NCI-H460 (cell line): ENCODE measurements around the gene ZFHX3. TPM values are rescaled to one million over a fixed set of nuclear protein-coding genes. Genes with fewer than 3 reads are reported as not detected.
"Not testable (repeated sequence)": the region's sequence is repeated elsewhere in the genome, so short reads cannot be mapped to it uniquely, and the experiment has no call there.

Experiments
- DNase-seq: peaks from one replicate; pipeline ENCODE4 v3.0.0-alpha.2; 2016; ENCODE audit warnings: low read depth; ENCODE audit errors: extremely low read depth
- total RNA-seq: library from RNA; depleted of rRNA; stranded (reverse); fragments of >200 nt; shearing (Covaris generic); gene quantifications from 2 replicates; pipeline ENCODE4 v1.2.3, GENCODE V29; 2014

The ZFHX3 gene
- total RNA-seq, 1 experiment from 2014 or later, result 5.5 TPM

DNA sequence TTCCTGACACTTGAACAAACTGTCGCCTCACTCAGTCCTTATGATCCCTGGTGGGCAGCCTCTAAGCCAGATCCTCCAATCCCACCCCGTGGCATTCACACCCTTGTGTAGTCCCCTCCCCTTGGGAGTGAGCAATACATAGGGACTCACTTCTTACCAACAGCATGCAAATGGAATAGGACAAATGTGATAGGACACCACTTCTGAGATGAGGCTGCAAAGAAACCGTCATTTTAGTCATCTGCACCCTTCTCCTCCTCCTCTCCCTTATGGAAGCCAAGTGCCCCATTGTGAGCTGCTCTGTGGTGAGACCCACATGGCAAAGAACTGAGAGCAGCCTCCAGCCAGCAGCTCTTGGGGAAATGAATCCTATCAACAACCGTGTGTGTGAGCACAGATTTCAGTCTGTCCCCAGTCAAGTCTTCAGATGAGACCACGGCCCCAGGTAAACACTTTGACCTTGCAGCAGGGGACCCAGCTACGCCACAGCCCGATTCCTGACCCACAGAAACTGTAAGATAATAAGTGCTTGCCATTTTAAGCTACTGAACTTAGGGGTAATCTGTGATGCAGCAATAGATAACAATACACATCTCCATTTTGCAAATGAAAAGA, 46.9 kb downstream of the ZFHX3 start:
- DNase-seq, result no peak

DNA sequence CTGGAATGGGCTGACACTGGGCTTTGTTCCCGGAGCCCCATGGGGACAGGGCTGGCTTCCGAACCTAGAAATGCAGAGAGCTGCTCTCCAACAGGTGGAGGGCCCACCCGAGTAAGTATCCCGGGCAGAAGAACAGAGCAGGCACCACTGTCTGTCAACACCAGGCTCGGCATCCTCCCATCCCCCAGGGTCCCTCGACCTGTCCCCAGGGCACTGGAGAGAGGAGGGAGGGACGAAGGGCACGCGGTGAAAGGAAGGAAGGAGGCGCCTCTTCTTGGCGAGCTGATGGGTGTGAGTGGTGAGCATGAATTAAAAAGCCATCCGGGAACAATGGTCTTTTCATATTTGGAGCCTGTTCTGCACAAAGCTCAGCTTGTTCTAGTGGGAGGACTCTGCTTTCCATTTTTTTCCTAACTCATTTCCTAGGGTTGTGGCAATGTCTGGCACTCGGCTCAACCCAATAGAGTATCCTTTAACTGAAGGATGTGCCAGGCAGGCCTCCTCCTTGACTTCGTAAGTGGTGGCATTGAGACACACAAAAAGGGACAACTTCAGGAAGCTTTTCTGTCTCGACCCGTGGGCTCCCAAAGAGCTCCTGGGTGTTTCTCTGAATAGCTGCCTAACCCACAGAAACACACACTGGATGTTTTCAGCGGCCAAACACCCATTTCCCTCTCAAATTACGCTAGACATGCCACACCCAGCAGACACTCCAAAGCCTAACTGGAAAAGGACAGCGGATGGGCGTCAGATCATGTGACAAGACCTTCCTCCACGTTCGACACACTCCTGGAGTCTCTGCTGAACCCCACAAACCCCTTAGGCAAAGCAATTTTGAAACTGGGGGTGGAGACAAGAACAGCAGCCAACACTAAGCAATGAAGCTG, 47.7 kb downstream of the ZFHX3 start:
- DNase-seq, result no peak

DNA sequence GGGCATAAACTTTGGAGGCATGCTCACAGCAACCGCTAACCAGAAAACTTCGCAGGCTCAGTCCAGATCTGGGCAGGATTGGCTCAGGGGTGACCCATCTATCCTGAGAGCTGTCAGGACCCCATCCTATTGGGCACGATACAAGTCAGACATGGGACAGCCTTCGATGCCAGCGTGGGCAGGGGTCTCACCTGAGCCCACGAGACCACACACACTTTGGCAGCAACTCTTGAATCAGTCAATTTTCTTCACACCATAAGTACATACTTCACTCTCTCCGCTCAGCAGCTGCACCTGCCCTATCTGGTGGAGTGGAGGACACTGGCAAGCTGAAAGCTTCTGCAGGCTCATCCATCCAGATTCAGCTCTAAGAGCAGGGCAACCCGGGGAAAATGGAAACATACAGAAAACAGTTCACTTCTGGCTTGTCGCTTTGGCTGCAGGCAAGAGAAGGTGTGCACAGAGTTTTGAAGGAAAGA, 48.3 kb downstream of the ZFHX3 start:
- DNase-seq, result no peak

DNA sequence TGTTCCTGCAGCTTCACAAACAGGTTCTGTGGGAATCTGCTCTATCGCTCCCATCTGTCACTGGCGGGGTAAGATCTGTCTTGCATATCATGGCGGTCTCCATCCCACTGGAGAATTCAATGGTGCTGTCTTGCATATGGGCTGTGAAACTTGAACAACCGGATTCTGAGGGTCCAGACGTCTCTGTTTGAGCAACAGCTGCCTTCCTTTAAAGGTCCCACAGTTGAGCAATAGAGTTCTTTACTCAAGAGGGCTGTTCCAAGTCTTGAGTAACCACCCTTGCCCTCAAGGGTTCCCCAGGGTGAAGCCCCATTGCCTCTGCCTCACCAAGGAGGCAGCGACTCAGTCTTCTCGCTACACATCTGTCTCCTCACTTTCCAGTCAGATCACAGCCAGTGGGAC, 50.8 kb downstream of the ZFHX3 start:
- no peak for DNase-seq

DNA sequence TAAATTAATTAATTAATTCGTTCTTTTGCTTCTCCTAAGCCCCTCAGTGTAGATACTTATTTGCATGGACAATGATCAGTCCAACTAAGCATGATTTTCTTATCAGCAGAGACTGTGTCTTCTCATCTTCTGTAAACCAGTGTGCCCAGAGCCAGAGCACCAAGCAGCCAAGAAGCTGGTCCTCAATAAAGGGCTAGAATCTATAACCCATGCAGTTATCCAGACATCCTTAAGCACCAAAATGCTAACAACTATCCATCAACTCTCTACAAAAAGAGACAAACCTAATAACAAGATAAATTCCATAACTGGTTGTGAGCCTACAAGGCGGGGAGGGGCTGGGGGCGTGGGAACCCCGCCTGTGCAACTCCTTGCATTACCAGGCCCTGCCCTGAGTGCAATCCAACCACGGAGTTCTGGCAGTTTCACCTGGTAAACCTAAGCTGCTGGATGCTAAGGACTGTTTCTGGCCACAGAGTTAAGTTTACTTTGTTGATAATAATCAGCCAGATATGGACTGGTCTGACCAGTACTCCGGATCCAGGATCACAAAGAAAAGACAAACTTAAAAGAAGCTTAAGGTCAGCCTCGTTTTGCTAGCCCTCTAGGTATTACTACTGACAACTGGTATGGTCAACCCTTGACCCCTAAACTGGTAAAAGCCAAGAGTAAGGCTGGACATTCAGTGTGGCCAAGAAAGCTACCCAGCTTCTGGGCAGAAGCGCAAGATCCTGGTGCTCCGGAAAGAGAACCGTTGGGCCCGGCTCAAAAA, 51.5 kb downstream of the ZFHX3 start:
- no peak for DNase-seq

DNA sequence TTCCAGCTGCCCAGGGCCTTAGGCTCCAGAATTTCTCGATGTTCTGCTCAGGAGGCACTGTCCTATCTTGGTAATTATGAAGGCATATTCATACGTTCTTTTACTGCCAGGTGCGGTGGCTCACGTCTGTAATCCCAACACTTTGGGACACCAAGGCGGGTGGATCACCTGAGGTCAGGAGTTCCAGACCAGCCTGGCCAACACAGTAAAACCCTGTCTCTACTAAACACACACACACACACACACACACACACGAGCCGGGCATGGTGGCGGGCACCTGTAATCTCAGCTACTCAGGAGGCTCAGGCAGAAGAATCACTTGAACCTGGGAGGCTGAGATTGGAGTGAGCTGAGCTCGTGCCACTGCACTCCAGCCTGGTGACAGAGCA, 52.1 kb downstream of the ZFHX3 start:
- not testable (repeated sequence) for DNase-seq

DNA sequence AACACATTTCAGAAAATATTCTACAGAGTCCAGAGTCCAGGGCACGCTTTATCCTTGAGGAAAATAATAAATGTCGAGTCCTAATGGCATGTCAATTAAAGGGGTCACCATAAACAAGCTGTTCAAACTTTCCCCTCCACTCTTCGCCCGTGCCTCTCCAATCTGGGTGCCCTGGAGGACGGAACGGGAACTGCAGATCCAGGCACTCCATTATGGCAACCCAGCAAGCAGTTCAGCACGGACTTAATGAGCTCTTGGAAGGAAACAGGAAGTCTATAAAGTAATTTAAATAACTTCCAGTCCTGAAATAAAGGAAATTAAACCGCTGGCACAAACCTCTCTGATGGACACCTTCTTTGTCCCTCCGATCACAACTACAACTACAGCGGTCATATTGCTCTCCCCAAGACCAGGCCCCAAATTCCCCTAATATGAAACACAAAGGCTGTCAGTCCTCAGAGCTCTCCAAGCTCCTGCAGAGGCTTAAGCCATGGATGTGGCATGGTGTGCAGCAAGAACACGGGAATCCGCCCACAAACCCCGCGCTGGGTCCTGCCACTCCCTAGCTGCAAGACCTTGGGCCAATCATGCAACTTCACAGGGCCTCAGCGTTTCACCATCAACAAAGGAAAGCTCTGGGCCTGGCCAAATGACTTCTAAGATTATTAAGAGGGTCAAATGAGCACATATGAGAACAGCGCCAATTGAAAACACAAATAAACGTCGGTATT, 52.6 kb downstream of the ZFHX3 start:
- no peak for DNase-seq

DNA sequence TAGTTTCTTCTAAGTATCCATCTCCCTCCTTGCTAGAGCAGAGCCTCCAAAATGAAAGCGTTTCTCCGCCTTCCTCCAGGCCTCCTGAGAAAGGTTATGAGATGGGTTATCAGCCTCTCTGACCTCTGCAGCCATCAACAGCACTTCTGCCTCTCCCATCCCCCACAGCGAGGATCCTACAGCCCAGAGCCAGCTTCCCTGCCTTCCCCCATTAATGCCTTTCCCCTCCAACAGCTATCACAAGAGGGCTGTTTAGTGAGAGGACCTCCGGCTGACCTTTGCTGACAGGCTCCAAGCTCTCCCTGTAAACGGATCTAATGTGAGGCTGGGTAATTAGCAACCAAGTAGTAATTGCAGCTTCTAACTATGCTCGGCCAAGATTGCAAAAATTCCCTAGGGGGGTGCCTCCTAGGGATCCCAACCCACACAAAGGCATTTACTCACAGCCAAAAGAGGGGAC, 55.8 kb downstream of the ZFHX3 start:
- DNase-seq, result no peak

DNA sequence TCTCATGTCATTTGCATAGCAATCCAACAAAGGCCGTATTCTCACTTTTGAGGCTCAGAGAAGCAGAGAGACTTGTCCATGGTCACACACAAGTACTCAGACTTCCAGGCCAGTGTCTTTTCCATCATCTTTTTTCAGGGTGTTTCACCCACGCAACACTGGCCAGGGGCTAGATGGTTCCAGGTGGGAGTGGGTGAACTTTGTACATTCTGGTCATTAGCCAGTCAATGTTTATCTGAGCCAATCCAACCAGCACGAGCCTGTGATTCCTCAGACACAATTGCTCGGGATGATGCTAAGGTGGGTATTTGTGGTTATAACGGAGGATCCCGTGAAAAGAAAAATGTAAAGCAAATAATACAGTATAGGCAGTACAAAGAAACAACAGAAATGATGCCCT, 56.3 kb downstream of the ZFHX3 start:
- no peak for DNase-seq

DNA sequence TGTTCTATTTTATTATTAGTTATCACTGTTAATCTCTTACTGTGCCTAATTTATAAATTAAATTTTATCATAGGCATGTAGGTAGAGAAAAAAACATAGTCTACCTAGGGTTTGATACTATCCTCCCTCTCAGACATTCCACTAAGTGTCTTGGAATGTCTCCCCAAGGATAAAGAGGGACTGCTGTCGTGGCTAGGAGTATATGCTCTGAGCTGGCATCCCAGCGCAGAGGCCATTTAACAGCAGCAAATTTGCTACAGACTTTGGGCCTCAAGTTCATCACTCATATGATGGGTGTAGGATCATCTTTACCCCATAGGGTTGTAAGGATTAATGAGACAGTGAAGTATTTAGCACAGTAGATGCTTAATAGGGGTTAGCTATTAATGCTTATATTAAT, 56.7 kb downstream of the ZFHX3 start:
- no peak for DNase-seq

DNA sequence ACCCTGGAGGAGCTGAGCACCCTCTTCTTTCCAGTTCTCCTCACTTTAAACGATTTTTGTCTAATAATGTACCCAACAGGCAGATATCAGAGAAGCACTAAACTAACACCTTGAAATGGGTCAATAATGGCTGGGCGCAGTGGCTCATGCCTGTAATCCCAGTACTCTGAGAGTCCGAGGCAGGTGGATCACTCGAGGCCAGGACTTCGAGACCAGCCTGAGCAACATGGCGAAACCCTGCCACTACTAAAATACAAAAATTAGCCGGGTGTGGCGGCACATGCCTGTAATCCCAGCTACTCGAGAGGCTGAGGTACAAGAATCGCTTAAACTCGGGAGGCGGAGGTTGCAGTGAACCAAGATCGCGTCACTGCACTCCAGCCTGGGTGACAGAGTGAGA, 57.4 kb downstream of the ZFHX3 start:
- DNase-seq, result no peak

DNA sequence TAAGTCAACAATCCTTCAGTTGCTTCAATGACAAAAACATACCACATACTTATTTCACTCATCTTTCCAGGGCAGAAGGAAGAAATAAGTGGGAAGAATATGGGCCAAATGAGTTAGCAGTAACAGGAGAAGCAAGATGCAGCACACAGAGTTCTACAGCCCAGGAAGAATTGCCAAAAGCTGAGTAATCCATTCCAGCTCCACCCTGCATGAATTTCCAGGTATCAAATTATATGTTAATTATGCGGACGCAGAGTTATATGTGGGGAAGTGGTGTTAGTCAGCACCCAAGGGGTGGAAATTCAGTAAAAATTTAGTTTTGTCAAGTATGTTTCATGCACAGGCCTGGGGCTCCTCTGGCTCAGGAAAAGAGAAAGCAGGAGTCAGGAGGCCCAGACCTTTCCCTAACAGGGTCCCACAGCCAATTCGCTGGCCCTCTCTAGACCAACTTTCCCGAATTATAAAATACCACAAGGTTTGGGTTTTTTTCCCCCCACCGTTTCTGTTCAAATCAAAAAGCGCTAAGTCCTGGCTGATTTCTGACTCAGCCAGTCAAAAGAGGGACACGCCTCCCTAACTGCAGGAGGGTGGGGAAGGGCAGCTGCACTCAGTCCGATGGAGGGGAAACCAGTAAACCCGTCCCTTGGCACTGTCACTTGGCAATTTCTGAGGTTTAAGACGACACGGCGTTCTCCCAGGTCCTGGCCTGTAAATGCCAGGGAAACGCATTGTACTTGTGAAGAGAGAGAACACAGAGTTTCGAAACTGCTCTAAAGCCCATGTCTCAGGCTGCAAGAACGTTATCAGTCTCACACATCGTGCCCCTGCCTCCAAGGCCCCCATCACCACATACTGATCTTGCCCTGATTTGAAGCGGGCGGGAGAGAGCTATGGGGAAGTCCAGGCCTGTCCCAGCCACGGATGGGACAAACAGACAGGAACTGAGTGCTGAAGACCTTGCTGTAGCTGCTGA, 58.1 kb downstream of the ZFHX3 start:
- DNase-seq, result peak; percentile 17

DNA sequence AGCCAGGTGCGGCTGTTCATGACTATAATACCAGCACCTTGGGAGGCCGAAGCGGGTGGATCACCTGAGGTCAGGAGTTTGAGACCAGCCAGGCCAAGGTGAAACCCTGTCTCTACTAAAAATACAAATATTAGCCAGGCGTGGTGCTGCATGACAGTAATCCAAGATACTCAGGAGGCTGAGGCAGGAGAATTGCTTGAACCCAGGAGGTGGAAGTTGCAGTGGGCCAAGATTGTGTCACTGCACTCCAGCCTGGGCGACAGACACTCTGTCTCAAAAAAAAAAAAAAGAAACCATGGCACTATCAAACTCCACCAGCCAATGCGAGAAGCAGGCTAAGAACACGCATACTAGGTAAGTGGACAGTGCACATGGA, 58.7 kb downstream of the ZFHX3 start:
- DNase-seq, result not testable (repeated sequence)

DNA sequence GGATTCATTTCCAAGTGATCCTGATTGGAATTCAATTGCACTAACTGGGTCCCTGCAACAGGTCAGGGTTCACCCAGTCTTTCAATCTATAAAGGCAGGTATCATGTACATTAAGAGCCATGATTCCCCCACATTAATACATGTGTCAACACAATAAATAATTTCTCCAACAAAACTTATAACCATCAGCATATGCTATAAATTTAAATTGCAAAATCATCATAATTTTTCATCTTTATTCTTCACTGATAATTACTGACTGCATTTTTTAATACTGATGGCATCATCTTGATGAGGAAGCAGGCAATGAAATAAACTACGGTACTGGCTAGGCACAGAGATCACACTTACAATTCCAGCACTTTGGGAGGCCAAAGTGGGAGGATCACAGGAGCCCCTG, 59.4 kb downstream of the ZFHX3 start:
- DNase-seq, result no peak

DNA sequence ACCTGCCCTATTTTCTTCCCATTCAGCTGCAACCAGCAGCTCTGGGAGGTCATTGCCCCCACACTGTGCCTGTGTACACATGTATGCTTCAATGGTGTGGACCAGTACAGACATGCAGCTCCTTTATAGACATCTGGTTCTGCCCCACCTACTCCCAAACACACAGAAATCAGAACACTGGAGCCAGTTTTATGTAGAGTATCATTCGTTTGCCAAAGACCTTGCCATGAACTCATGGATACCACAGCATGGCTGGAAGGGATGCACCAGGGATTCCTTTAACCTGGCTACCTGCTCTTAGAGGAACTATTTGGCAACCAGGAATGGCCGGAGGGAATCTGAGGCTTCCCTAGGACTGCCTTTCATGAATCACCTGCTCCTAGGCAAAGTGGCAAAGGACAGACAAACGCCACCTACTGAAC, 60.4 kb downstream of the ZFHX3 start:
- no peak for DNase-seq

DNA sequence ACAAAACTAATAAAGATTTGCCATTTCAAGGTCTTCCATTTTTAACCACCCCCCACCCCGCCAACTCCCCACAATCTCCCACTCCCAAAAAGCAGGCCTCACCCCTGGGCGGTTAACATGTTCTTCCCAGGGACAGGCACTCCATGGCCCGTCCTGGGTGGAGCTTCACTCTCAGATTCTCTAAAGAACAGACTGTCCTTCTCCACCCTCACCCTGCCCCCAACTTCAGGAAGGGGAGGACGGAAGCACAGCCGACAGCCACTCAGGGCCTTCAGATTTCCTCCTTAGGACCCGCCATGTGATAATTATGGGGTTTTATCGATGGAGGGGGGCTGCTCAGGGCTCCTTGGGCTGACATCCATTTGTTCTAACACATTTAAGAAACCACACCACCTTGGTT, 61.9 kb downstream of the ZFHX3 start:
- no peak for DNase-seq

DNA sequence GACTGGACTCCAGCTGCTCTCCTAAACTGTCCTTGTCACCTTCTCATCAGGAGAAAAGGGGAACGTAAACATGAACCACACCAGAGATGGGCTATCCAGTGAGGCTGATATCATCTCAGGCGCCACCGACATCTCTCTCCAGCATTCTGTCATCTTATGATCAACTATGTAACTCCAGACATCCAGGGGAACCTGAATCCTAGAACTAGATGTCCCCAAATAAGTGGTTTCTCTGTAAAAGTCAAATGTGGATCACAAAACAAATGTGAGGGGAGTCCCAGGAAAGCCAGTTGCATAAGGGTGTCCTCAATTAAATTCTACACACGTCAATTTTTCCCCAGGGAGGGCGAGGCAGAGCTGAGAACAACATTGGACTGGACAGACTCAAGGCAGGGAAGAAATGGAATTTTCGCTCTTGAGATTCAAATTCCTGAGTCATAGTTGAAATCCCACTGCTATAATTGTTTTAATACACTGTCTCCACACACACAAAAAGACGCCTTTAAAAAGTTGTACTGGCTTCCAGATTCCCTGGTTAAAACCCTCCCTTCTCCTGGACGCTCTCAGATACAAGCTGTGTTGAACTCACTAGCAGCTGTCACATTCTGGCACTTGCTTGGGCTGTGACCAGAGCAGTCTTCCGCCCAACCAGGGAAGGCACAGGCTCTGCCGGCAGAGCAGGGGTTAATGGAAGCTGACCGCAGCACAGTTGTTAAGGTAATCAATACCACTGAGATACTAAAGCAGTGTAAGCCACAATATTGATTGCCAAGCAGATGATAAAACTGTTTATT, 62.6 kb downstream of the ZFHX3 start:
- no peak for DNase-seq

DNA sequence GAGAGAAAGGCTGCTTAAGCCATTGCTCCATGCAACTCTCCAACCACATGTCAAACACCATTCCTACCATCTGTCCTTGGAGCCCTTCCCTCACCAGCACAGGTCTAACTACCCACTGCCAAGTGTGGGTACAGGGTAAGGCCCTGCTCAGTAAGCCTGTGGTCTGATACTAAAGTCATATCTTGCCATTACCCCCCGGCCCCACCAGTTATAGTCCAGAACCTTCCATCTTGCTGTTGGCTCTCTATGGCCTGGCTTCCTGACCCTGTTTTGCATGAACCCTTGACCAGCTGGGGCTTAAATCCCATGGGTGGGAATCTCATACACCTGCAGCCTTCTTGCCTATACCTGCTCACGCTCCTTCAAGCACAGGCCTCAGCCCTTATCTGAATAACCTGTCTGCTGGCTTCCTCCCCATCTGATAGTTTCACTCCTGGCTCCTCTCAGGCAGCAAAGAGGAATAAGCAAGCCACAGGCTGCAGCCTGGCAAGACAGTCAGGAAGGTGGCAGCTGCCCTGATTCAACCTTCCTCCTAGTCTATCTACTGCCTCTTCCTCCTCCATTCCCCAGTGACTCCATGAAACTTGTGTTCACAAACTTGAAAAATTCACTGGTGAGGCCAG, 64.1 kb downstream of the ZFHX3 start:
- DNase-seq, result no peak
